GM10266 (cell line): Measurements from ENCODE around the gene WAS.
"Not testable (repeated sequence)": the region's sequence is repeated elsewhere in the genome, so short reads cannot be mapped to it uniquely, and the experiment has no call there.

ENCODE experiments used
- DNase-seq: peaks from one replicate; pipeline ENCODE4 v3.0.0; 2012; ENCODE audit errors: extremely low spot score
- CTCF ChIP-seq: IDR thresholded peaks from 2 replicates; pipeline ENCODE4 v1.5.1; 2012; ENCODE audit warnings: mild to moderate bottlenecking, low read depth; ENCODE audit not compliant: control insufficient read depth, insufficient read depth; ENCODE audit errors: missing control alignments

Gene WAS

GRCh38 chrX:48663241-48663640 is 20.4 kb upstream of the WAS start:
- TF ChIP-seq CTCF, result no peak
- no peak for DNase-seq

GRCh38 chrX:48664156-48664555 is 19.4 kb upstream of the WAS start:
- no peak for TF ChIP-seq CTCF

GRCh38 chrX:48665991-48666390 is 17.6 kb upstream of the WAS start:
- no peak for DNase-seq

More at GRCh38 chrX:48664156-48664555, 19.4 kb upstream of the WAS start:
- no peak for DNase-seq

GRCh38 chrX:48666649-48667048 is 16.9 kb upstream of the WAS start:
- DNase-seq, result no peak
- no peak for TF ChIP-seq CTCF

More at GRCh38 chrX:48665991-48666390, 17.6 kb upstream of the WAS start:
- TF ChIP-seq CTCF, result no peak

GRCh38 chrX:48667509-48667908 is 16.1 kb upstream of the WAS start:
- no peak for DNase-seq
- no peak for TF ChIP-seq CTCF

- DNase-seq, result not testable (repeated sequence)
Observed at GRCh38 chrX:48668187-48668586, 15.4 kb upstream of the WAS start.

- peak; percentile 94 for DNase-seq
- no peak for TF ChIP-seq CTCF
Observed at GRCh38 chrX:48676106-48676892, 7.3 kb upstream of the WAS start.

GRCh38 chrX:48676893-48677270 is 6.7 kb upstream of the WAS start:
- DNase-seq, result no peak

More at GRCh38 chrX:48676893-48677270, 6.7 kb upstream of the WAS start:
- no peak for TF ChIP-seq CTCF
